Measurements from ENCODE around the gene MYH1.
"Not testable (repeated sequence)": the region's sequence is repeated elsewhere in the genome, so short reads cannot be mapped to it uniquely, and the experiment has no call there.

Gene MYH1

DNA sequence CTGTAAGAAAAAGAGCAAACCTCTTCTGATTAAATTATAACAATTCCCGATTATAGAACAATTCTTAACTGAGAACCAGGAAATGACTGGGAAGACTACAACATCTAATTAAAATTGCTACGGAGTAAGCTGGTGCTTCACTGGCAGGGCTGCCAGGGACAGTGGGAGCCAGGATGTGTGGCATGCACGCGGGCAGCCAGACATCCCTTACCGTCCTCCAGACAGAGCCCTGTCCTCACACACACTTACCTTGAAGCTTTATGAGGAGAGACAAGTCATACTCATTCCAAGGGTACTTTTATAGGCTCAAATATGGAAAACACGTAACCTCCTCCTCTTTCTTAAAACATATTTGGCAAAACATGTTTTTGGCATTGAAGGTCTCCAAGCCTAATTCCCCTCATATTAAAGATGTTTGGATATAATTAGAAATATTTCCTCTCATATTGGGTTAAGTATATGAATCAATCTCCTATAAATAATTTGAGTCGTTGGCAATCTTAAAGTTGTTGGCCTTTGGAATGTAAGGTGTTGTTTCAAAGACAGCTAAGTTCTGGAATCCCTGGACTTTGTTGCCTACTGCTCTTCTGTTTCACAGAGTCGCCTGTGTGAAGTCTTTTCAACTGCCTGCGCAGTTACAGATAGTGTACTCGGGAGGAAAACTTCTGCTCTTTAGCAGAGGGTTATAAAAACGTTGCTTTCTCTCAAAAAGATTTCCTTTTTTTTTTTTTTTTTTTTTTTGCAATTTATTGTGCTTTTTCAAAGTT, at the start of gene MYH1:
MYH1 (minus strand) TSS at position 272 of the 767 bp plus-strand sequence. CDS start 1,900 bp downstream, outside the sequence.
- no peak for DNase-seq (ENCODE audit: low read depth in 2 of 2)

GRCh38 chr17:10563991-10564660, 45.8 kb upstream of the MYH1 start:
- no peak for DNase-seq (ENCODE audit: low read depth in 2 of 2)

GRCh38 chr17:10558049-10558448, 39.7 kb upstream of the MYH1 start:
- DNase-seq (ENCODE audit: low read depth in 2 of 2): no peak

DNA sequence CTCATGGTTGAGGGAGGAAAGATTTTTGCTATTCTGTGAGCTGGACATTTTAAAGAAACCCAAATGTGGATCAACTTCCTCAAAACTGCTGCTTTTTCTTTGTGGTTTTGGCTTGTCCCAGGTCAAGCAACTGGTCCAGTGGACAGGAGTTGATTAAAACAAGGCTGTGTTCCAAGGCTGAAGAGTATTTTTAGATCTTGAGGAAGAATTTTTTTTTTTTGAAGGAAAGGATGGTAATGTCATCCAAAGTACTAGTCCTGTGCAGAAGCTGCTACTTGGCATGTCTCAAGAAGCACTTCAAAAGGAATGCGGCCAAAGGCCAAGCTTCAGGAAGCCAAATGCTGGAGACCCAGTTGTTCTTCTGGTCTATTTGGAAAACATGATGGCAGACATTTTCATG, 39.1 kb upstream of the MYH1 start:
- DNase-seq (ENCODE audit: low read depth in 2 of 2): no peak

- no peak for DNase-seq (ENCODE audit: low read depth in 2 of 2)
These were observed 38.1 kb upstream of the MYH1 start for GRCh38 chr17:10556301-10557005.

- DNase-seq (ENCODE audit: low read depth in 2 of 2): no peak
These were observed 31.7 kb upstream of the MYH1 start for GRCh38 chr17:10550014-10550413.

DNA sequence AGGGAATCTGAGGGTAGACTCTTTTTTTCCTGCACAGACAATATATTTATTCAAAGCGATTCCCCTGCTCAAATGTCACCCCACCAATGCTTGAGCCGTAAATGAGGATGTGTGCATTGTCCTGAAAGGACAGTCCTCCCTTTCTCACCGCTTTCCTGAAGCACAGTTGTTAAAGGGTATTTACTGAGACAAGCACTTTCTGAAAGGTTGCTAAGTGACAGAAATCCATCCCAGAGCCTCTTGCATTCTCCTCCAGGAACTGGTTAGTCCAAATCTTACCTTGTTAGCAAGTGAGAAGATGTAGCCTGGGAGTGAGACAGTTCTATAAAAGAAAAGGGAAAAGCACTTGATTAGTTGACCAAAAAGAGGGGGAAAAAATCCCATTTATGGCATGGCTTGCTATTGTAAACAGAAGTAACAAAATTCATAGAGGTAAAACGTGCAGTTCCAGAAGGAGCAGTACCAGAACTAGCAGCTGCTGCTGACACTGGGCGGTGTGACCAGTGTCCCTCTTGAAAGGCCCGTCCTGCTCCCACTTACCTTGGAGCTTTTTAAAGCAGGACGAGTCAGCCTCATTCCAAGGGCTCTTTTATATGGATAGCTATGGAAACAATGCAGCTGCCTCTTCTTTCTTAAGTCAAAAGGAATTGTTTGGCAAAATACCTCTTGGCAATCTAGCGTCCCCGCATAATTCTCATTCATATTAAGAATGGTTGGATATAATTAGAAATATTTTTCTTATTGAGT, 30.9 kb upstream of the MYH1 start, which contains the start of gene MYH2:
MYH2 (minus strand) TSS at position 563 of the 747 bp plus-strand sequence. CDS start 1,738 bp downstream, outside the sequence.
- no peak for DNase-seq (ENCODE audit: low read depth in 2 of 2)

GRCh38 chr17:10547351-10547750, 29.0 kb upstream of the MYH1 start:
- no peak for DNase-seq (ENCODE audit: low read depth in 2 of 2)

DNA sequence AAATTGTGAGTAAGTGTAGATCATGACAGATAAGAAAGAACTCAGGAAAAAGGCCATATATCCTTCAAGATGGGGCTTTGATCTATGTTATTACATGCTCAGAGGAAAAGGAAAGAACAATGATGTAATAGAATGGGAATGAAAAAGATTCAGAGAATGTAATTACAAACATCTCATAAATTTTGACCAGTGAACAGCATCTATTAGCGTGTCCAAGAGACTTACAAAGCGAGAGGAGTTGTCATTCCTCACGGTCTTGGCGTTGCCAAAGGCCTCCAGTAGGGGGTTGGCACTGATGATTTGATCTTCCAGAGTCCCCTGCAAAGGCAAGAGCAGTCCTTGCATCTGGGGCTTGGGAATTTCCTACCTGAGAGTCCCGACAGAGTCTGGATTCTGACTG, 25.1 kb upstream of the MYH1 start:
- DNase-seq (ENCODE audit: low read depth in 2 of 2): not testable (repeated sequence)

DNA sequence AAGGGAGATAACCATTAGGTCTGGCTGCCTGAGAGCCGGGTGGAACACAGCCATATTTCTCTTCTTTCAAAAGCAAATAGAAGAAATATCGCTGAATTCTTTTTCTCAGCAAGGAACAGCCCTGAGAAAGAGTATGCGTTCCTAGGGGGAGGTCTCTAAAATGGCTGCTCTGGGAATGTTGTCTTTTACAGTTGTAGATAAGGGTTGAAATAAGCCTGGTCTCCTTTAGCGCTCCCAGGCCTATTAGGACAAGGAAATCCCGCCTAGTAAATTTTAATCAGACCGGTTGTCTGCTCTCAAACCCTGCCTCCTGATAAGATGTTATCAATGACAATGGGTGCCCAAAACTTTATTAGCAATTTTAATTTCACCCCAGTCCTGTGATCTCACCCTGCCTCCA, 22.8 kb upstream of the MYH1 start:
- DNase-seq (ENCODE audit: low read depth in 2 of 2): not testable (repeated sequence)

GRCh38 chr17:10532026-10532425, 13.7 kb upstream of the MYH1 start:
- DNase-seq (ENCODE audit: low read depth in 2 of 2): no peak

GRCh38 chr17:10527419-10527818, 9.1 kb upstream of the MYH1 start:
- no peak for DNase-seq (ENCODE audit: low read depth in 2 of 2)

DNA sequence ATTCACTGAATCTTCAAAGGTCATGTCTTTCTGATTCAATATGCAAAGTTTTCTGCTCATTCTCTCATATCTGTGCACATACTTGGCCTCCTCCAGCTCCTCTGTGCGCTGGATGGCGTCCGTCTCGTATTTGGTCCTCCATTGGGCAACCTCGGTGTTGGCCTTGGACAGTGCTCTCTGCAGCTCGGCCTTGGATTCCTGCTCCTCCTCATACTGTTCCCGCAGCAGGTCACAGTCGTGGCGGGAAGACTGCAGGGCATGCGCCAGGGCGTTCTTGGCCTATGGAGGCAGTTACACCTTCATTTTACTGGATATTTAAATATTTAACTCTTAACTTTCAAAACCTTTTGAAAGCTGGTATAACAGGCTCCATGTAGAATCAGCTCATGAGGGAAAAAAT, 8.2 kb upstream of the MYH1 start:
- DNase-seq (ENCODE audit: low read depth in 2 of 2): no peak

DNA sequence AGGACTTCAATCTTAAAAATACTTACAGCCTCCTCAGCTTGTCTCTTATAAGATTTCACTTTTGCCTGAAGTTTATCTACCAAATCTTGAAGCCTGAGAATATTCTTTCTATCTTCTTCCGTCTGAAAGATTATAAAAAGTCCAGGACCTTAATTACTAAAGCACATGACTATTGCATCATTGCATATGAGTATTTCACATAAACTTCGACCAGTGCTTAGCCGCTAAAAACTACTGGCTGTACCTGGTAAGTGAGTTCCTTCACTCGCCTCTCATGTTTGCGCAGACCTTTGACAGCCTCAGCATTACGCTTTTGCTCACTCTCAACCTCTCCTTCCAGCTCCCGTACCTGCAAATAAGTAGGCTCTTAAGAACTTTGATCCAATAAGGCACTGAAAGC, 4.7 kb upstream of the MYH1 start:
- DNase-seq (ENCODE audit: low read depth in 2 of 2): no peak

DNA sequence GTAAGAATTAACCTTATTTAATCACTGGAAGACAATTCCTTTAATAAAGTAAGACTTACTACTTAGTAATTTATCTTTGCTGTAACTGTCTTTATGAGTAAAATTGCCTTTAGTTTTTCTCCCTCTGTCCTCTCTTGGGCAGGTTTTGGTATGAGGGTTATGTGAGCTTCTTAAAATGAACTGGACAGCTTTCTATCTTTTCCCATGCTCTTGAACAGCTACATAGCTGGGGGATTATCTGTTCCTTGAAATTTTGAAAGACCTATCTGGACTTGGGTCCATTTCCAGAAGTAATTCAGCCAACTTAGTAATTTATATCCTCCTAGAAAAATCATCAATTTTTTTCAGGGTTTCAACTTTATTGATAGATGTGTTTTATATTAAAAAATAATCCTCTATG, 3.6 kb upstream of the MYH1 start:
- no peak for DNase-seq (ENCODE audit: low read depth in 2 of 2)

- DNase-seq (ENCODE audit: low read depth in 2 of 2): no peak
These were observed 1.7 kb downstream of the MYH1 start for GRCh38 chr17:10516638-10517037.

DNA sequence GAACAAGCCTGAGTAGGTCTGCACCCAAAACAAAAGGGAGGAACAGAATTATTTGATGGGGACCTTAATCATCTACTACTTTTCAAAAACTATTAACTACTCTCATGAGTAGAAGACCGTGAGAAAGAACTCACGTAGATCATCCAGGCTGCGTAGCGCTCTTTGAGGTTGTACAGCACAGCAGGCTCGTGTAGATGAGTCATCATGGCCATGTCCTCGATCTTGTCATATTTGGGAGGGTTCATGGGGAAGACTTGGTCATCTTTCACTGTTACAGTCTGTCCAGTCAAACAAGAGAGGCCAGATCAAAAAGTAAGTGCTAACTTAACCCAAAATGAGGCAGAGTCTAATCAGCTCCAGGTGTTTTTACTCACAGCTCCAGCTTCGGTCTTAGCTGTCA, 2.3 kb downstream of the MYH1 start:
- DNase-seq (ENCODE audit: low read depth in 2 of 2): no peak

DNA sequence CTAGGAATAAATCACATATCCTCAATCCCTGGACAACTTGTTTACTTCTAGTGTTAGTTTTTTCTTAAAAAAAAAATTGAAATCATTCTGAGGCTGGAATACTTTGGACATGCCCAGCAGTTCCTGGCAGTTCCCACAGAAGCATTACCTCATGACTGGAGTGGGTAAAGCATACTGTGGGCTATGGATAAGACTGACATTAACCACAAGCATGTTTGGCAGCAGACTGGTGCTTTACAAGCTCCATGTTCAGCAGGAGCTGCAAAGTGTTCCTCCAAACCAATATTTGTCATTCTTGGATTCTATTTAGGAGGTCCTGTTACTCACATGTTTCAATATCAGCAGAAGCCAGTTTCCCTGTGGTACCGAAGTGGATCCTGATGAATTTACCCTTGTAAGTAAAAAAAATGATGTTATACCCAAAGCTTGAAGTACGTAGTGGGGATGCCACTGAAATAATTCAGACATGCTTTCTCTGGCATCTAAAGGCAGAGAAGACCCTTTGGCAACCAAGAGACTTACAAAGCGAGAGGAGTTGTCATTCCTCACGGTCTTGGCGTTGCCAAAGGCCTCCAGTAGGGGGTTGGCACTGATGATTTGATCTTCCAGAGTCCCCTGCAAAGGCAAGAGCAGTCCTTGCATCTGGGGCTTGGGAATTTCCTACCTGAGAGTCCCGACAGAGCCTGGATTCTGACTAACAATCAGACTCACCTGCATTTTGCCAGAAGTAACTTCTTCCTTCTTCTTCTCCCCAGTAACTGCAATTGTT, 4.9 kb downstream of the MYH1 start:
- DNase-seq (ENCODE audit: low read depth in 2 of 2): no peak

DNA sequence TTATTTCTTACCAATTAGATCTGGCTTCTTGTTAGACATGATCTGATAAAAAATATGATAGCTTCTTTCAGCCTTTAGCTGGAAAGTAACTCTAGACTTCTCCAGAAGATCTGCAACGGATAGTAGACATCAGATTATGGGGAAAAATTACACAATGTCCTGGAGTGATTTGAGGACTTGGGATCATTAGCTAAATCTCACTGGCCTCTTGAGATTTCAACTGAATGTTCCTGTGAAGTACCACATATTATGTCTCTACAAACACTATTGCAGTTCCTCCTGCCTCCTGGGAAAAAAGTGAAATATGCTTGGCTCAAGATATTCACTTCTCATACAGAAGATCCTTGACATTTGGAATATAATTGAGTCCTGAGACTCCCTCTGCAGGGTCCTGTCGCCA, 5.5 kb downstream of the MYH1 start:
- no peak for DNase-seq (ENCODE audit: low read depth in 2 of 2)

DNA sequence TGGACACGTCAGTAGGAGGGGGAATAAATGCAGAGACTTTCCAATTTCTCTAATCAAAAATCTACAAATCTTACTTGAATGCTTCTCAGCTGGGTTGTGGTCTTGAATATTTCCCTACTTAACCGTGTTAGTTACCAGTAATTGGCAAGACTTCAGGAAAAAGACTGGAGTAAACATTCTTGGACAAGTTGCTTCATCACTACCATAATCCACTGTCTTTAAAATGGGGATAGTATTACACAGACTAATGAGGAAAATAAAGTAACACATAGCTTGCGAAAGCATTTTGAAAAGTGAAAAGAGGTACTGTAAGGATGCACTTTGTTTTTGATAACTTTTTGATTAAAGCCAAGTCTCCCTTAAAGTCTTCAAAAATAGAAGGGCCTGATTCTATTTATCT, 18.4 kb downstream of the MYH1 start:
- no peak for DNase-seq (ENCODE audit: low read depth in 2 of 2)

- DNase-seq (ENCODE audit: low read depth in 2 of 2): no peak
These were observed 26.3 kb downstream of the MYH1 start for GRCh38 chr17:10492004-10492403.

Measured in stimulated activated CD8-positive, alpha-beta memory T cell treated with anti-CD3 and anti-CD28 coated beads, Interleukin-2, amount 100 ng/mL, for 48 hours (primary cell).